Neuronal stem cell (in vitro differentiated cells): Measurements from ENCODE around the gene PIK3CD.

Experiments used
- DNase-seq: peaks from one replicate; pipeline ENCODE4 v3.0.0-alpha.2; 2013; ENCODE audit warnings: low spot score
- H2AFZ ChIP-seq: one replicate; pipeline ENCODE4 v1.6.1; 2013; ENCODE audit warnings: mild to moderate bottlenecking, low read length, inconsistent platforms
- H2AK5ac ChIP-seq: 2 replicates; pipeline ENCODE4 v1.6.1; 2013; ENCODE audit warnings: low read depth, mild to moderate bottlenecking, inconsistent platforms, low read length, moderate library complexity, mixed read lengths
- H2BK120ac ChIP-seq: 2 replicates; pipeline ENCODE4 v1.6.1; 2013; ENCODE audit warnings: low read depth, mild to moderate bottlenecking, inconsistent platforms, low read length, moderate library complexity, mixed read lengths
- H2BK12ac ChIP-seq: one replicate; pipeline ENCODE4 v1.6.1; 2013; ENCODE audit warnings: low read length, inconsistent platforms
- H2BK15ac ChIP-seq: 2 replicates; pipeline ENCODE4 v1.6.1; 2013; ENCODE audit warnings: mild to moderate bottlenecking, low read length, inconsistent platforms, mixed read lengths
- H2BK5ac ChIP-seq: one replicate; pipeline ENCODE4 v1.6.1; 2013; ENCODE audit warnings: inconsistent platforms, mild to moderate bottlenecking, low read length, moderate library complexity
- H3K14ac ChIP-seq: one replicate; pipeline ENCODE4 v1.6.1; 2013; ENCODE audit warnings: low read length, inconsistent platforms
- H3K18ac ChIP-seq: 2 replicates; pipeline ENCODE4 v1.6.1; 2013; ENCODE audit warnings: low read length, inconsistent platforms
- H3K23ac ChIP-seq: 2 replicates; pipeline ENCODE4 v1.6.1; 2013; ENCODE audit warnings: low read depth, mild to moderate bottlenecking, mixed read lengths, low read length, inconsistent platforms; ENCODE audit not compliant: poor library complexity
- H3K27ac ChIP-seq: replicated peaks from 3 replicates; pipeline ENCODE4 v1.5.1; 2013; ENCODE audit warnings: low read length, inconsistent platforms
- H3K27me3 ChIP-seq, 3 experiments: 2 replicates each; pipeline ENCODE4 v1.6.1; 2013; ENCODE audit warnings: low read length in 3 of 3, mild to moderate bottlenecking in 2 of 3, inconsistent platforms in 1 of 3, low read depth in 1 of 3, mixed read lengths in 1 of 3, moderate library complexity in 1 of 3; ENCODE audit not compliant: control insufficient read depth in 3 of 3, insufficient read depth in 3 of 3
- H3K36me3 ChIP-seq, 2 donors: replicated peaks in 1 of 2; 2 replicates each; pipeline ENCODE4 v1.6.1; 2013; ENCODE audit warnings: low read length in 2 of 2; ENCODE audit not compliant: control insufficient read depth in 2 of 2, insufficient read depth in 2 of 2
- H3K4ac ChIP-seq: 2 replicates; pipeline ENCODE4 v1.6.1; 2013; ENCODE audit warnings: inconsistent platforms, mild to moderate bottlenecking, low read length, moderate library complexity
- H3K4me1 ChIP-seq, 2 donors: 1 replicate in 1 of 2; 2 replicates in 1 of 2; pipeline ENCODE4 v1.6.1; 2013; ENCODE audit warnings: low read length in 2 of 2, low read depth in 1 of 2; ENCODE audit not compliant: control insufficient read depth in 2 of 2, insufficient read depth in 1 of 2
- H3K4me2 ChIP-seq: one replicate; pipeline ENCODE4 v1.6.1; 2013; ENCODE audit warnings: mild to moderate bottlenecking, low read length, inconsistent platforms; ENCODE audit not compliant: insufficient read depth, poor library complexity, severe bottlenecking
- H3K4me3 ChIP-seq, 2 donors: 2 replicates each; pipeline ENCODE4 v1.5.1; 2013; ENCODE audit warnings: low read length in 2 of 2, mild to moderate bottlenecking in 2 of 2, inconsistent platforms in 1 of 2, moderate library complexity in 1 of 2
- H3K79me1 ChIP-seq: one replicate; pipeline ENCODE4 v1.6.1; 2013; ENCODE audit warnings: low read depth, mild to moderate bottlenecking, inconsistent platforms, low read length, moderate library complexity
- H3K9ac ChIP-seq: one replicate; pipeline ENCODE4 v1.6.1; 2013; ENCODE audit warnings: mild to moderate bottlenecking, low read depth, low read length, inconsistent platforms; ENCODE audit not compliant: poor library complexity
- H3K9me3 ChIP-seq, 2 donors: replicated peaks in 1 of 2; 2 replicates each; pipeline versions ENCODE3 to v1.6.1; 2013; ENCODE audit warnings: low read length in 2 of 2, mild to moderate bottlenecking in 2 of 2, inconsistent platforms in 1 of 2, low read depth in 1 of 2, mixed read lengths in 1 of 2, moderate library complexity in 1 of 2; ENCODE audit not compliant: control insufficient read depth in 2 of 2, insufficient read depth in 1 of 2
- H4K8ac ChIP-seq: one replicate; pipeline ENCODE4 v1.6.1; 2013; ENCODE audit warnings: low read depth, mild to moderate bottlenecking, inconsistent platforms, low read length, moderate library complexity
- H4K91ac ChIP-seq: one replicate; pipeline ENCODE4 v1.6.1; 2013; ENCODE audit warnings: low read length, low read depth, mild to moderate bottlenecking, inconsistent platforms; ENCODE audit not compliant: poor library complexity
- WGBS, 2 donors: extraction: QIAGEN DNeasy Blood & Tissue Kit; methylation state at CpG; one replicate each; pipeline ENCODE4 v1.1.7; 2013; ENCODE audit warnings: missing lambda C conversion rate in 2 of 2, mixed read lengths in 1 of 2; ENCODE audit not compliant: insufficient read length in 2 of 2, insufficient replicate concordance in 1 of 2; ENCODE audit errors: extremely low coverage in 2 of 2; 5-methylcytosine and 5-hydroxymethylcytosine counted together

PIK3CD gene

DNA sequence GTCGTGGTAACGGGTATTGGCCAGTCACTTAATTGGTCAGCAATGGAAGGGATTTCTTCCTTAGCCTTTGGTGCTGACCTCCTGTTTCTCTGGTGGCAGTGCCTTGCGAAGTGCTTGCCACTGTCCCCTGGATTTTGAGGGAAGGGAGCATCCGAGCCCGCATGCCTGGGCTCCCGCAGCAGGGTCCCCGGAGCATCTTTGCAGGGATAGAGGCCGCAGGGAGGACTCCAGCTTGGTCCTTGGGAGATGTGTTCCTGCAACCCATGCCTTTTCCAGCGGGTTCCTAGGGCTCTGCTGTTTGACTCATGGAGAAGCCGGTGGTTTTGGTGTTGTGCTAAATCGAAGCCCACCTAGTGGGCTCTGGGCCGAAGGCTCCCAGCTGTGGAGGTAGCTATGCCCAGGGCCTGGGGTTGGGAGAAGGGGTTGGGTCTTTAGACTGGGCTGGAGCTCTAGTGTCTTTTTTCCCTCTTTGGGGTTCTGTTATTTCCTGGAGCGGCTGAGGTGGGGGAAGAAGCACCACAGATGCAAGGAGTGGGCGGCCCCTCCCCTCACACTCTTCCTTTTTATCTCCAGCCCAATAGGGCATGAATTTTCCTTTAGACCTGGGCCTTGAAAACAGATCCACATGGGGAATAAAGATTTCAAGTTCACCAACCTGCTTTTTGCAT is 39.0 kb downstream of the PIK3CD start:
- Histone ChIP-seq H4K8ac (no peak overlapping the region), H2BK15ac (no peak overlapping the region), H3K4me2 (peak overlapping the region; percentile 77), H3K79me1 (no peaks in the 10 kb centered on the region), H3K27me3 (peaks cover 0 to 58% (median 35%) of the 10 kb centered on the region in 3 experiments), H3K36me3 (no peaks in the 10 kb centered on the region), H3K4me1 (peaks cover 9 to 10% of the 10 kb centered on the region in 2 donors), H3K27ac (no peak overlapping the region), H3K14ac (no peak overlapping the region), H2AFZ (peak overlapping the region; percentile 90), H3K23ac (no peak overlapping the region), H3K18ac (peak overlapping the region; percentile 6), H3K4ac (no peak overlapping the region), H2BK12ac (no peak overlapping the region), H3K4me3 (peak overlapping the region in 1 of 2 donors; percentile 82), H2AK5ac (no peak overlapping the region), H4K91ac (no peak overlapping the region), H2BK5ac (no peak overlapping the region), H3K9ac (no peak overlapping the region), H2BK120ac (no peak overlapping the region), H3K9me3 (no peaks in the 10 kb centered on the region)
- WGBS, 2 donors, result no CpG with 5 or more reads among the region's 14 CpGs
- no peak for DNase-seq

DNA sequence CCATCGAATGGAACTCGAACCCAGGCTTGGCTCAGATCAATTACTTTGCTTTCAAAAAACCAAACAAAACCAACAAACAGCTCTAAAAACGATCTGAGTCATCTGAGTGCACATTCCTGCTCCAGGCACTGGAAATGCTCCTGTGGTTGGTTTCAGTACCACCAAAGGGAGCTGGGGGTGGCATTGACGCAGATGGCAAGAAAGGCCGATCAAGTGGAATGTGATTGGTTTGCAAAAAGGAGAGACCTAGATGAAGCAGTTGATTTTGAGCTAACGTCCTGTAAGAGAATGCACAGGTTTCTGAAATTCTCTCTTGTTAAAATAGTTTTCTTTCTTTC is 39.5 kb downstream of the PIK3CD start:
- Histone ChIP-seq H3K79me1 (no peaks in the 10 kb centered on the region), H3K9ac (no peak overlapping the region), H3K14ac (no peak overlapping the region), H2BK12ac (no peak overlapping the region), H3K4me2 (no peak overlapping the region), H2BK5ac (no peak overlapping the region), H2AFZ (no peak overlapping the region), H2BK120ac (no peak overlapping the region), H3K18ac (no peak overlapping the region), H2AK5ac (no peak overlapping the region), H3K23ac (no peak overlapping the region), H3K4ac (no peak overlapping the region), H3K9me3 (no peaks in the 10 kb centered on the region), H3K27ac (no peak overlapping the region), H2BK15ac (no peak overlapping the region), H4K8ac (no peak overlapping the region), H3K4me3 (no peak overlapping the region), H3K27me3 (peaks cover 0 to 54% (median 34%) of the 10 kb centered on the region in 3 experiments), H3K36me3 (no peaks in the 10 kb centered on the region), H4K91ac (no peak overlapping the region), H3K4me1 (peaks cover 9 to 10% of the 10 kb centered on the region in 2 donors)
- no peak for DNase-seq
- WGBS, 2 donors, result no CpG with 5 or more reads among the region's 6 CpGs

GRCh38 chr1:9691691-9692090 is 40.2 kb downstream of the PIK3CD start:
- peaks cover 0 to 49% (median 32%) of the 10 kb centered on the region in 3 experiments for H3K27me3 ChIP-seq
- H3K18ac ChIP-seq, result no peak overlapping the region
- H3K36me3 ChIP-seq, result no peaks in the 10 kb centered on the region
- no peak overlapping the region for H2AK5ac ChIP-seq
- no peak overlapping the region for H4K91ac ChIP-seq
- H2BK12ac ChIP-seq, result no peak overlapping the region
- no peak overlapping the region for H3K14ac ChIP-seq
- no peak overlapping the region for H2BK120ac ChIP-seq
- H3K4me1 ChIP-seq, result peaks cover 9 to 10% of the 10 kb centered on the region in 2 donors
- no peak overlapping the region for H3K23ac ChIP-seq
- H2BK5ac ChIP-seq, result no peak overlapping the region
- no peak for DNase-seq
- H3K4me3 ChIP-seq, result no peak overlapping the region
- H3K4ac ChIP-seq, result no peak overlapping the region
- no peak overlapping the region for H2BK15ac ChIP-seq
- no peak overlapping the region for H4K8ac ChIP-seq
- no peak overlapping the region for H2AFZ ChIP-seq
- no CpG with 5 or more reads among the region's 5 CpGs for WGBS, 2 donors
- H3K9ac ChIP-seq, result no peak overlapping the region
- H3K27ac ChIP-seq, result no peak overlapping the region
- no peaks in the 10 kb centered on the region for H3K9me3 ChIP-seq
- no peaks in the 10 kb centered on the region for H3K79me1 ChIP-seq
- no peak overlapping the region for H3K4me2 ChIP-seq

DNA sequence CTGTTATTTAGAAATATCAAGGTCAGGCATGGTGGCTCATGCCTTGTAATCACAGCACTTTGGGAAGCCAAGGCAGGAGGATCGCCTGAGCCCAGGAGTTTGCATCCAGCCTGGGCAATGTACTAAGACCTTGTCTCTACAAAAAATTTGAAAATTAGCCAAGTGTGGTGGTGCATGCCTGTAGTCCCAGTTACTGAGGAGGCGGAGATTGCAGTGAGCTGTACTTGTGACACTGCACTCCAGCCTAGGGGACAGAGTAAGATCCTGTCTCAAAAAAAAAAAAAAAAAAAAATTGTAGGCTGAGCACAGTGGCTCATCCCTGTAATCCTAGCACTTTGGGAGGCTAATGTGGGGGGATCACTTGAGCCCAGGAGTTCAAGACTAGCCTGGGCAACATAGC is 45.3 kb downstream of the PIK3CD start:
- Histone ChIP-seq H2BK12ac (no peak overlapping the region), H2AFZ (no peak overlapping the region), H3K4ac (no peak overlapping the region), H3K4me2 (no peak overlapping the region), H3K14ac (no peak overlapping the region), H4K91ac (no peak overlapping the region), H4K8ac (no peak overlapping the region), H2BK120ac (no peak overlapping the region), H3K4me3 (no peak overlapping the region), H3K9ac (no peak overlapping the region), H2AK5ac (no peak overlapping the region), H2BK15ac (no peak overlapping the region), H3K27ac (no peak overlapping the region), H3K9me3 (no peaks in the 10 kb centered on the region), H3K36me3 (no peaks in the 10 kb centered on the region), H3K18ac (no peak overlapping the region), H3K79me1 (no peaks in the 10 kb centered on the region), H3K23ac (no peak overlapping the region), H2BK5ac (no peak overlapping the region), H3K27me3 (peaks cover 0 to 23% (median 0%) of the 10 kb centered on the region in 3 experiments), H3K4me1 (no peaks in the 10 kb centered on the region)
- no CpG with 5 or more reads among the region's 2 CpGs for WGBS, 2 donors
- DNase-seq, result no peak
